Amygdala (tissue), 56 donors: ENCODE results near the gene RNF224.

Source experiments
- DNase-seq, 56 donors: peaks; one replicate each; lab custom pipeline; 2025; lab: John Stamatoyannopoulos, UW

RNF224 gene

GRCh38 chr9:137191691-137192447 is 35.4 kb upstream of the RNF224 start:
- peak in 48 of 56 donors; percentile 19 to 89 (median 66) for DNase-seq

DNA sequence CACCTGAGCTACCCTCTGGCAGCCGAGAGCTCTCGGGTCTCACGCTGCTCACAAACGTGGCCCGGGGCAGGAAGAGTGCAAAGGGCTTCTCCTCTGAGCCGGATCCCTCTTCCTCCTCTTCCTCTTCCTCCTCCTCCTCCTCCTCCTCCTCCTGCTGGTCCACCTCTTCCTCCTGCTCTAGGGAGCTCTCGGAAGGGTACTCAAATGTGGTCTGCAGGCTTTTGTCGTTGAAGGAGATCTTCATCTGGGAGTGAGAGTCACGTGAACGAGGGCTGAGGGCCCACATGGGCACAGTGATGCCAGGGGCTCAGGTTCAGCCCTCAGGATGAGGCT is 34.9 kb upstream of the RNF224 start:
- DNase-seq = no peak

- no peak for DNase-seq
These were observed 34.4 kb upstream of the RNF224 start for GRCh38 chr9:137192859-137193258.

DNA sequence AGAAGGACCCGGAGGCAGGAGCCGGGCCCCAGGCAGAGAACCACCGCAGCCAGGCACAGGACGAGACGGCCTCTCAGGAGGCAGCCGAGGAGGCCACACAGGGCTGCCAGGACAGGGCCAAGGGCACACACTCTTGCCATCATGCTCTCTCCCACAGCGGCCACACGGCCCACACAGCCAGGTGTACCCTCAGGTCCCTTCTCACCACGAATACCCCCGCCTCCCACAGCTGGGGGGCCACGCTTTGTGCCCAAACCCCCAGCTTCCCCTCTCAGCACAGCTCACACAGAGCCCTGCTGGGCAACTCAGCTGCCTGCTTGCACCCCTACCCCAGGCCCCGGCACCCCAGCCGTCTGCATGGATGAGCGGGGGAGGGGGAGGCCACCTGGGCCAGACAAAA is 33.5 kb upstream of the RNF224 start:
- DNase-seq = no peak

DNA sequence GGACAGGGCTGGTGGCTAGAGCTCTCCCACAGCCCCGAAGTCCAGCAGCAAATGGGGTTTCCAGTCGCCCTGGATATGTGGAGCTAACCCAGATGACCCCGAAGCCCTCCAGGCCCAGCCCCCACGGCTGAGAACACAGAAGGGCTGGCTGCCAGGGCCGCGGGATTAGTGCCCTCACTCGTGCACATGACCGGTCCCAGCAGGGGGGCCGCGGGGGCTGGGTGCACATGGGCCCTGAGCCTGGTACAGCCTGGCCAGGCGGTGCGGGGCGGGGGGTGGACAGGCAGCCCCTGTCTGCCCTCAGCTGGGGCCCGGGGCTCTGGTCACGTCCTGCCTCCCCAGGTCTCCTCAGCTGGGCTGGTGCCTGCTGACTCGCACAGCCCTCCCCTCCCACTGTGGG is 32.9 kb upstream of the RNF224 start:
- peak in 55 of 56 donors; percentile 45 to 97 (median 87) for DNase-seq

DNA sequence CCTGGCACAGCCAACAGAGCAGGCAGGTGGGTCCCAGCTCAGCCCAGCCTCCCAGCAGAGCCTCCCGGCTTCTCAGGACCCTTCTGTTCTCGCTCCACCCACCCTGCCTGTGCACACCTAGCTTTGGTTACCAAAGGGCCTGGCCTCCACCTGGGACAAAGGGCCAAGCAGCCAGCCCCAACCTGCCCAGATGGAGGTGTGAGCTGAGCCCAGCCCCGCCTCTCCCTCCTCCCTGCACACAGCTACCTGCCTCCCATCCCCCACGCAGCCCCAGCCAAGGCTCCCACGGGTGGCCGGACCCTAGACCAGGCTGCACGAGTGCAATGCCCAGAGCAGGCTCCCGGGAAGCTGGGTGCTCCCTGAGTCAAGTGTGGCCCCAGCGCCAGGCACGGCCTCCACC is 32.4 kb upstream of the RNF224 start:
- DNase-seq = no peak

DNA sequence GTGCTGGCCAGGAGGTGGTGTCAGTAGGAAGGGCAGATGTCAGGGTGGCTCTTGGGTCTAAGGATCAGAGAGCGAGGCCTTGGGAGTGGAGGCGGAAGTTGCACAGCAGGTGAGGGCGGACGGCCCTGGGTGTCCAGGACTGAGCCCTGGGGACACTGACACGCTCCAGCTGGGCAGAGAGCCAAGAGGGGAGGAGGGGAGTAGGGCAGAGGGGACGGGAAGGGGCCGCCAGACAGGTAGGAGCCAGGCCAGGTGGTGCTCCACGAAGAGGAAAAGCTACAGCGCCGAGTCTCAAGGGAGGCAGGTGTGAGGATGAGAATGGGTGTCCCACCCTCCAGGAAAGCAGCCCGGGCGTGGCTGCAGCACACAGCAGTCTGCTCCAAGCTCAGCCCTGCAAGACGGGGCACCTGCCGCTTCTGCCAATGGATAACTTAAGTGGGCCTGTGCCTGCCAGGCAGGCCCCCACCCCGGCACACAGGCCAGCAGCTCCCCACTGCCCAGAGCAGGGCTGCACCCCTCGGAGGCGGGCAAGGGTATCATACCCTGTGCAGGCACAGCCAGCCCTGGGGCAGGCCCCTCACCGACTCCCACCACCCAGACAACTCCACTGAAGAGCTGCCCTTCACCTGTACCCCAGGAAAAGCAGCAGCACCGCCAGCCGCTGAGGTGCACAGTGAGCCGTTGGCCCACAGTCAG is 31.6 kb upstream of the RNF224 start:
- DNase-seq = peak in 2 of 56 donors; percentile 29 to 32

- DNase-seq = peak in 7 of 56 donors; percentile 9 to 57 (median 27)
These were observed 29.0 kb upstream of the RNF224 start for GRCh38 chr9:137198051-137198901.

DNA sequence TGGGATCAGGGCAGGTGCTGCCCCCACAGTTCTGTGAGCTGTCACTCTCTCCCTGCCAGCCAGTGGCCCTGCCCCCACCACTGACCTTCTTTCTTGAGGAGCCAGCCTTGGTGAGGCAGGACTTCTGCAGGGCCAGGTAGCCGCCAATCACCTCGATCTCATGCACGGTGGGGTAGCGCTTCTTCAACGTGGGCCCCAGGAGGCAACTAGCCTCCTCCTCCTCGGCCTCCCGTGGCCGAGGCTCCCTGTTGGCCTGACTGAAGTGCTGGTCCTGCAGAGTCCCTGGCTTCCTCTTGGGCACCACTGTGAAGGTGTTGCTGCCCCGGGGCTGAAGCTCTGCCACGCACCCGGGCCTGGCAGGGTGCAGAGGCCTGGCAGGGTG is 28.4 kb upstream of the RNF224 start:
- DNase-seq = no peak

GRCh38 chr9:137199411-137200121 is 27.7 kb upstream of the RNF224 start:
- DNase-seq = no peak

DNA sequence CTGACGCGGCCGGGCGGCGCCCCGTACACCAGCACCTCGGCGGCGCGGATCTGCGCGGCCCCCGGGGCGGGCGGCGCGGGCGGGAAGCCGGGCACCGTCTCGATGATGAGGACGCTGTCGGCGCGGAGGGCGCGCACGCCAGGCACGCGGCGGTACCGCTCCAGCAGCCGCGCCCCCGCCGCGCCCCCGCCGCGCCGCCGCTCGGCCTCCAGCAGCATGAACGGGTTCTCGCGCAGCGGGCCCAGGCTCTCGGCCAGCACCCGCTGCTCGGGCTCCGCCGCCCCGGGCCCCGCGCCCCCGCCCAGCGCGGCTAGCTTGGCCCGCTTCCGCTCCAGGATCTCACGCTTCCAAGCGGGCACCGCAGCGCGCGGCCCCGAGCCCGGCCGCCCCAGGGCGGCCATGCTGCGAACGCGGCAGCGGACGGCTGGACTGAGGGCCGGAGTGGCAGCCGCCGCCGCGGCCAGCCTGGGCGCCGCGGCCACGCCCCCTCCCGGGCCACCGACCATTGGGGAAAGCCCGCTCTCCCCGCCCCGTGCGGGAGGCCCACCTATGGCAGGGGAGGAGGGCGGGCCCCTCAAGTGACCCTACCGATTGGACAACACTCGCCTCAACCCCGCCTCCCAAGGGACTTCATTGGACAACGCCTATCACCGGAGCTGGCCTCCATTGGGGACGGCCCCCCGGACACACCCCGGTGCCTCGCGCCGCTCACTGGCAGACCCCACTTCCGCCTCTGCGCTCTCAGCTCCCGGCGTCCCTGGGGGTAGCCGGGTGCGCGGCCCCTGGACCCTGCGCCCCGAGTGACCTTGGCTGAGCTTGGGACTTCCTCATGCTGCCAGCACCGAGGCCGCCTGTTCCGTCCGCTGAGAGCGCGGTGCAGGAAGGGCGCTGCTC is 26.7 kb upstream of the RNF224 start, which contains the start of gene TPRN:
Gene TPRN (minus strand): TSS at position 431 of the 894 bp plus-strand sequence. CDS start 30 bp downstream, at position 401.
- peak; percentile 41 to 100 (median 98) for DNase-seq

GRCh38 chr9:137201205-137201868 is 26.0 kb upstream of the RNF224 start:
- no peak for DNase-seq

DNA sequence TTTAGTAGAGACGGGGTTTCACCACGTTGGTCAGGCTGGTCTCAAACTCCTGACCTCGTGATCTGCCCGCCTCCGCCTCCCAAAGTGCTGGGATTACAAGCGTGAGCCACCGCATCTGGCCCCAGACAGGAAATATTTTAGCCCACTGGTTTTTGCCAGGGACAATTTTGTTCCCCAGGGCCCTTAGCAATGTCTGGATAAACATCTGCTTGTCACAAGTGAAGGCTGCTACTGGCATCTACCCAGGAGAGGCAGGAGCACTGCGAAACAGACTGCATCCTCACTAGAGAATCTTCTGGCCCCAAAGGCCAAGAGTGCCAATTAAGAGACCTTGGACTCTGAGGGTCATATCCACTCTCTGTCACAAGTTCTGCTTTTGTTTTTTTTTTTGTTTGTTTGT is 24.3 kb upstream of the RNF224 start:
- DNase-seq = no peak

GRCh38 chr9:137204731-137205125 is 22.6 kb upstream of the RNF224 start:
- DNase-seq = no peak

DNA sequence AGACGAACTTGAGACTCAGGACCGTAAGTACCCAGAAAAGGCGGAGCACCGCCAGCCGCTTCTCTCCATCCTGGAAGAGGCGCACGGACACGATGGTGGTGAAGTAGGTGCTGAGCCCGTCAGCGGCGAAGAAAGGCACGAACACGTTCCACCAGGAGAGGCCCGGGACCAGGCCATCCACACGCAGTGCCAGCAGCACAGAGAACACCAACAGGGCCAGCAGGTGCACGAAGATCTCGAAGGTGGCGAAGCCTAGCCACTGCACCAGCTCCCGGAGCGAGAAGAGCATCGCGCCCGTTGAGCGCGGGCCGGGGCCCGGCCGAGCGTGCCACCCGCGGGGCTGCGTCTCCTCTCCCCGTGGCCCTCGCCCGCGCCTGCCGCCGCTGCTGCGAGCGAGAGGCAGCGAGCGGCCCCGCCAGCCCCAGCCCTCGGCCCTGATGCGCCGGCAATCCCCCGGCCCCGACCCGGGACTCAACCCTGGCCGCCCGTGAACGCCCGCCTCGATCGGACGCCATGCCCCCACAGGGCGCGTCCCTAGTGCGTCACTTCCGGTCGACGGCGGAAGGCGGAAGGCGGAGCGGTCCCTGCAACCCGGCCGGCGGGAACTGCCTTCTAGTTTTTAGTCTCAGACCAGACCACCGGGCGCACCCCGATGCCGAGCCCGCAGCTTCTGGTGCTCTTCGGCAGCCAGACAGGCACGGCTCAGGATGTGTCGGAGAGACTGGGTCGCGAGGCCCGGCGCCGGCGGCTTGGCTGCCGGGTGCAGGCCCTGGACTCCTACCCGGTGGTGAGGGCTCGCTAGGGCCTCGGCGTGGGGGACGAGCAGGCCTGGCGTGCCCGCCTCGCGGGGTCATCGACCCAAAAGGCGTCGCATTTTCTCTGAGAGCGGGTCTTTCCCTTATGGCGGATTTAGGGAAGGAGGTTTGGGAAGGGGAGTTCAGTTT is 21.9 kb upstream of the RNF224 start, which contains the start of the genes NDOR1 and TMEM203:
Gene NDOR1 (plus strand): TSS at position 575 of the 944 bp plus-strand sequence. CDS start 78 bp downstream, at position 653.
Gene TMEM203 (minus strand): TSS at position 523 of the 944 bp plus-strand sequence. CDS start 234 bp downstream, at position 289.
- DNase-seq = peak; percentile 32 to 96 (median 85)

GRCh38 chr9:137206602-137207001 is 20.7 kb upstream of the RNF224 start:
- DNase-seq = no peak

DNA sequence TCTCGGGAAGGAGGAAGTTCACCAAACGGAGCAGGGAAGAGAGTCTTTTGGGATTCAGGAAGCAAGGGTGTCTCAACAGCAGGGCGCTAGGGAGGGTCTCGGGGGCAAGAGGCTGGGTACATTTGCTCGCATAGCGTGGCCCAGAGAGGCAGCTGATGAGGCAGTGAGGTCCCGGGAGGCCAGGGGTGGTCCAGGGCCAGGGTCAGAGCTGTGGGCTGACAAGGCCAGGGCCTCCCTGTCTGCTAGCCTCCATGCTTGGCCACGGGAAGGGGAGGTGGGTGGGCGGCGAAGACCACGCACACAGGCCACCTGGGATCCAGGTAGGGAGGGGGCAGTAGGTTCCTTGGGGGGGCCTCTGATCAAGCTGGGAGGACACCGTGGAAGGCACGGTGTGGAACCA is 15.8 kb upstream of the RNF224 start:
- no peak for DNase-seq
